ENCODE data around the gene FOXO1.

- no peak for TF ChIP-seq CTCF (IDR thresholded peaks at IDR 0.05; ENCODE audit: low read depth, low read length, poor library complexity, severe bottlenecking)
- TF ChIP-seq EZH2phosphoT487 (IDR thresholded peaks at IDR 0.05; ENCODE audit: borderline replicate concordance, low read length) = no peak
These were observed 138.5 kb downstream of the FOXO1 start for GRCh38 chr13:40527914-40528313.
